CD4-positive, CD25-positive, alpha-beta regulatory T cell (primary cell): ENCODE measurements around the gene PDE6A. TPM values are rescaled to one million over a fixed set of nuclear protein-coding genes. Genes with fewer than 3 reads are reported as not detected.

ENCODE experiments used
- ATAC-seq, 2 donors: fragments of 150-1000 bp; cut with Tn5 transposase; one replicate each; pipeline ENCODE4 v1.10.0; 2021; ENCODE audit warnings: low read depth in 2 of 2, moderate number of reproducible peaks in 2 of 2, moderate library complexity in 1 of 2
- DNase-seq, 3 donors: peaks; one replicate each; pipeline versions ENCODE4 v3.0.0 to v3.0.0-alpha.2; 2012 to 2022; ENCODE audit warnings: mixed read lengths in 1 of 3
- H3K27ac ChIP-seq: one replicate; pipeline ENCODE4 v1.7.0; 2013; ENCODE audit warnings: mild to moderate bottlenecking, low read length; ENCODE audit not compliant: insufficient read depth, poor library complexity, severe bottlenecking
- H3K27me3 ChIP-seq: one replicate; pipeline ENCODE4 v1.7.0; 2013; ENCODE audit warnings: low read length; ENCODE audit not compliant: control insufficient read depth, insufficient read depth
- H3K36me3 ChIP-seq: one replicate; pipeline ENCODE4 v1.7.0; 2013; ENCODE audit warnings: mild to moderate bottlenecking, low read length, moderate library complexity; ENCODE audit not compliant: control insufficient read depth, insufficient read depth
- H3K4me1 ChIP-seq: 2 replicates; pipeline ENCODE4 v1.7.0; 2013; ENCODE audit warnings: mild to moderate bottlenecking, low read length; ENCODE audit not compliant: insufficient read depth, control insufficient read depth, poor library complexity, severe bottlenecking
- H3K4me3 ChIP-seq: one replicate; pipeline ENCODE4 v1.7.0; 2013; ENCODE audit warnings: low read depth, mild to moderate bottlenecking, low read length, moderate library complexity
- H3K9me3 ChIP-seq, 2 experiments: 1 replicate in 1 of 2; 2 replicates in 1 of 2; pipeline ENCODE4 v1.7.0; 2013; ENCODE audit warnings: low read length in 2 of 2, mild to moderate bottlenecking in 1 of 2, moderate library complexity in 1 of 2; ENCODE audit not compliant: control insufficient read depth in 2 of 2
- H3K27ac Mint-ChIP-seq, 3 donors: one replicate each; pipeline ENCODE4 v1.8.0; 2020 to 2022; ENCODE audit warnings: mild to moderate bottlenecking in 3 of 3, mixed read lengths in 3 of 3, moderate library complexity in 2 of 3
- H3K27me3 Mint-ChIP-seq: one replicate; pipeline ENCODE4 v1.8.0; 2022; ENCODE audit warnings: mild to moderate bottlenecking, mixed read lengths
- H3K36me3 Mint-ChIP-seq: one replicate; pipeline ENCODE4 v1.8.0; 2020; ENCODE audit warnings: mixed read lengths
- H3K4me1 Mint-ChIP-seq, 4 donors: one replicate each; pipeline ENCODE4 v1.8.0; 2020 to 2022; ENCODE audit warnings: mixed read lengths in 4 of 4, mild to moderate bottlenecking in 1 of 4
- H3K4me3 Mint-ChIP-seq, 4 donors: one replicate each; pipeline ENCODE4 v1.8.0; 2020 to 2022; ENCODE audit warnings: mild to moderate bottlenecking in 4 of 4, mixed read lengths in 4 of 4, moderate library complexity in 3 of 4
- H3K9me3 Mint-ChIP-seq, 7 donors: one replicate each; pipeline ENCODE4 v1.8.0; 2020 to 2022; ENCODE audit warnings: mixed read lengths in 7 of 7, mild to moderate bottlenecking in 3 of 7, moderate library complexity in 2 of 7
- polyA plus RNA-seq, 4 donors: library from polyadenylated mRNA; unstranded; fragments of 300-500 nt; fragmentation: Illumina TruSeq; gene quantifications; one replicate each; pipeline ENCODE4 v1.2.3, GENCODE V29; 2021
- total RNA-seq: library from RNA; stranded (reverse); gene quantifications from one replicate; pipeline ENCODE4 v1.2.3, GENCODE V29; 2022

Gene PDE6A
- total and polyA plus RNA-seq, 5 donors from 2014 or later, result not detected

DNA sequence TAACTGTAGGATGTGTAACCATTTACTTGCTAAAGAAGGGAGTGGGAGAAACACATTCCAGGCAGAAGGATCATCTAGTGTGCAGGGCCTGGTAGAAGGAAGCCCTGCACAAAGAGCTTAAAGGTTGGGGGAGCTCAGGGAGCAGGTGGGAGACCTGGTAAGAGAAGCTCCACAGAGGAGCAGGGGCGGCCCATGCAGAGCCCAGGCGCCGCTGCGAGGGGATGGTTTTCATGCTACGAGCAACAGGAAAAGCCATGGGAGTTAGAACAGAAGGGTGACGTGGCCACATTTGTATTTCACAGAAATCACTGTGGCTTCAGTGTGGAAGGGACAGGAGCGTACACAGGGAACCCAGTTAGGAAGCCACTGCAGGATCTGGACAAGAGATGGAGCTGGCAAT, 73.1 kb downstream of the PDE6A start:
- Mint-ChIP-seq H3K4me1 (no peaks in the 10 kb centered on the region), H3K27me3 (peaks cover 5% of the 10 kb centered on the region)

GRCh38 chr5:149870697-149871096, 73.9 kb downstream of the PDE6A start:
- H3K27ac ChIP-seq, result no peak overlapping the region
- ATAC-seq (no peak), DNase-seq (no peak)
- peaks cover 0 to 1% (median 0%) of the 10 kb centered on the region in 7 donors for H3K9me3 Mint-ChIP-seq
- no peaks in the 10 kb centered on the region for H3K36me3 Mint-ChIP-seq
- peaks cover 4% of the 10 kb centered on the region for H3K27me3 Mint-ChIP-seq
- no peaks in the 10 kb centered on the region for H3K36me3 ChIP-seq
- no peaks in the 10 kb centered on the region for H3K27me3 ChIP-seq
- H3K9me3 ChIP-seq, result no peaks in the 10 kb centered on the region
- no peak overlapping the region for H3K4me3 Mint-ChIP-seq
- H3K4me1 ChIP-seq, result no peaks in the 10 kb centered on the region
- H3K27ac Mint-ChIP-seq, result no peak overlapping the region
- H3K4me1 Mint-ChIP-seq, result no peaks in the 10 kb centered on the region
- H3K4me3 ChIP-seq, result no peak overlapping the region

More for the DNA sequence above, 73.1 kb downstream of the PDE6A start:
- H3K4me3 Mint-ChIP-seq, result no peak overlapping the region
- H3K36me3 Mint-ChIP-seq, result no peaks in the 10 kb centered on the region
- Histone ChIP-seq H3K4me3 (no peak overlapping the region), H3K27ac (no peak overlapping the region), H3K27me3 (no peaks in the 10 kb centered on the region), H3K9me3 (no peaks in the 10 kb centered on the region), H3K36me3 (no peaks in the 10 kb centered on the region), H3K4me1 (no peaks in the 10 kb centered on the region)
- ATAC-seq, result no peak
- peaks cover 0 to 1% (median 0%) of the 10 kb centered on the region in 7 donors for H3K9me3 Mint-ChIP-seq
- no peak for DNase-seq
- no peak overlapping the region for H3K27ac Mint-ChIP-seq

- Mint-ChIP-seq H3K27ac (no peak overlapping the region), H3K9me3 (peaks cover 0 to 1% (median 0%) of the 10 kb centered on the region in 7 donors), H3K4me1 (no peaks in the 10 kb centered on the region), H3K27me3 (peaks cover 4% of the 10 kb centered on the region), H3K4me3 (no peak overlapping the region), H3K36me3 (no peaks in the 10 kb centered on the region)
- no peaks in the 10 kb centered on the region for H3K36me3 ChIP-seq
- H3K4me3 ChIP-seq, result no peak overlapping the region
- ATAC-seq (no peak), DNase-seq (no peak)
- no peak overlapping the region for H3K27ac ChIP-seq
- no peaks in the 10 kb centered on the region for H3K4me1 ChIP-seq
- H3K9me3 ChIP-seq, result no peaks in the 10 kb centered on the region
- no peaks in the 10 kb centered on the region for H3K27me3 ChIP-seq
Measured at GRCh38 chr5:149870232-149870631, 74.4 kb downstream of the PDE6A start.

GRCh38 chr5:149869411-149869821, 75.2 kb downstream of the PDE6A start:
- ATAC-seq (no peak), DNase-seq (no peak)

DNA sequence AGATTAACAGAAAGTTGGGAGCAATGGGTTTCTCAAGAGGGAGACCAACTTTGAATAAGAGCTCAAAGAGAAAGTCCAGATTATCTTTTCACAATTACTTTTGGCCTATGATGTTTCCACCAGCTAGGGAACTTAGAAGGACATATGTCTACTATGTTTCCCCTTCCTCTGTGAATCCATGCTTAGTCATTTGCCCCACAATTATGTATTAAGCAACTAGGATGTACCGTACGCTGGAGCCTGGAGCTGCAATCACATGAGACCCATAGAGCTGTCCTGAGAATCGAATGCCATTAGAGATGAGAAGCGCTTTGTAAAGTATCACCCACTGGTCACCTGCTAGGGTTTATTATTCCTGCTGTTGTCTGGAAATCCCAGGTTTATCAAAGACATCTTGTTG, 78.8 kb downstream of the PDE6A start:
- H3K27me3 Mint-ChIP-seq, result no peaks in the 10 kb centered on the region
- Histone ChIP-seq H3K4me1 (peaks cover 5% of the 10 kb centered on the region), H3K27me3 (no peaks in the 10 kb centered on the region), H3K36me3 (no peaks in the 10 kb centered on the region), H3K9me3 (no peaks in the 10 kb centered on the region), H3K27ac (no peak overlapping the region), H3K4me3 (no peak overlapping the region)
- no peaks in the 10 kb centered on the region for H3K9me3 Mint-ChIP-seq
- DNase-seq, result no peak
- no peaks in the 10 kb centered on the region for H3K36me3 Mint-ChIP-seq
- no peak overlapping the region for H3K4me3 Mint-ChIP-seq
- no peak overlapping the region for H3K27ac Mint-ChIP-seq
- peaks cover 0 to 9% (median 5%) of the 10 kb centered on the region in 4 donors for H3K4me1 Mint-ChIP-seq
- no peak for ATAC-seq

More at GRCh38 chr5:149869411-149869821, 75.2 kb downstream of the PDE6A start:
- H3K9me3 Mint-ChIP-seq, result peaks cover 0 to 1% (median 0%) of the 10 kb centered on the region in 7 donors
- no peaks in the 10 kb centered on the region for H3K4me1 Mint-ChIP-seq
- H3K27ac Mint-ChIP-seq, result no peak overlapping the region
- H3K4me3 Mint-ChIP-seq, result no peak overlapping the region
- H3K27me3 Mint-ChIP-seq, result no peaks in the 10 kb centered on the region
- no peaks in the 10 kb centered on the region for H3K27me3 ChIP-seq
- no peak overlapping the region for H3K4me3 ChIP-seq
- H3K4me1 ChIP-seq, result no peaks in the 10 kb centered on the region
- H3K36me3 ChIP-seq, result no peaks in the 10 kb centered on the region
- H3K27ac ChIP-seq, result no peak overlapping the region
- H3K36me3 Mint-ChIP-seq, result no peaks in the 10 kb centered on the region
- H3K9me3 ChIP-seq, result no peaks in the 10 kb centered on the region

DNA sequence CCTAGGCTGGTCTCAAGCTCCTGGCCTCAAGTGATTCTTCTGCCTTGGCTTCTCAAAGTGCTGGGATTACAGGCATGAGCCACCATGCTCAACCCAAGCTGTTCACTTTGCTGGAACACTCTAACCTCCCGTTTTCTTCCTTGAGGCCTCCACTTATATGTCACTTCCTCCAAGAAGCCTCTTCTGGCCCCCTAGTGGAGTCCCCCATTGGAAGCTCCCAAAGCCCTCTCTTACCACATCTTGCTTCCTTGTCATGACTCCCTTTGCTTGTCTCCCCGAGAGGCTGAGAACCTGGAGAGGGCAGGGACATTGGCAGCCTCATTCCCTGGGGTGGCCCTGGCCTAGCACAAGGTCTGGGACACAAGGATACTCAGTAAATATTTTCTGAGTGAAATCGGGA, 80.8 kb downstream of the PDE6A start:
- Mint-ChIP-seq H3K9me3 (no peaks in the 10 kb centered on the region), H3K36me3 (no peaks in the 10 kb centered on the region), H3K4me1 (peaks cover 0 to 10% (median 7%) of the 10 kb centered on the region in 4 donors), H3K27me3 (no peaks in the 10 kb centered on the region), H3K27ac (no peak overlapping the region), H3K4me3 (no peak overlapping the region)
- Histone ChIP-seq H3K27ac (no peak overlapping the region), H3K27me3 (no peaks in the 10 kb centered on the region), H3K36me3 (no peaks in the 10 kb centered on the region), H3K4me1 (peaks cover 5% of the 10 kb centered on the region), H3K9me3 (no peaks in the 10 kb centered on the region), H3K4me3 (no peak overlapping the region)
- ATAC-seq (no peak), DNase-seq (no peak)

DNA sequence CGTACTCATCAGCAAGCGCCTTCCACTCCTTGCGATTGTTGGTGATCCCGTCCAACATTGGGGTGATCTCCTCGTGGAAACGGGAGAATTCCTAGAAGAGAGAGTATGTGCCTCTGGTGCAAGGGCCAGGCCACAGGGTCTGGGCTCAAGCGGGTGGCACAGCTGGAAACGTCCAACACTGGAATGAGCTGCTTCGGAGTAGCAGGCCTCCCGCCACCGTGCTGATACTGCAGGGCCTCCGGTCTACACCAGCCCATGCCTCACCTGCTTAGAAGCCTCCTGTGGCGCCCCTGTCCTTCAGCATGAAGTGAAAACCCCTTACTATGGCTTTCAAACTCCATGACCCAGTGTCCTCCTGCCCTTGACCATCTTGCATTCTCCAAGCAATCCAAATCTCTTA, 81.4 kb downstream of the PDE6A start:
- H3K4me3 Mint-ChIP-seq, result no peak overlapping the region
- no peaks in the 10 kb centered on the region for H3K9me3 Mint-ChIP-seq
- no peak for DNase-seq

GRCh38 chr5:149860801-149861322, 83.7 kb downstream of the PDE6A start:
- Mint-ChIP-seq H3K4me1 (peaks cover 0 to 10% (median 7%) of the 10 kb centered on the region in 4 donors), H3K9me3 (no peaks in the 10 kb centered on the region), H3K36me3 (no peaks in the 10 kb centered on the region), H3K27me3 (no peaks in the 10 kb centered on the region), H3K4me3 (no peak overlapping the region), H3K27ac (peak overlapping the region in 2 of 3 donors; percentile 83 to 87)
- H3K4me3 ChIP-seq, result no peak overlapping the region
- H3K4me1 ChIP-seq, result peaks cover 5% of the 10 kb centered on the region
- peak in 1 of 3 donors; percentile 60 for DNase-seq
- H3K27me3 ChIP-seq, result no peaks in the 10 kb centered on the region
- H3K9me3 ChIP-seq, result no peaks in the 10 kb centered on the region
- H3K27ac ChIP-seq, result no peak overlapping the region
- ATAC-seq, result peak in 1 of 2 donors; percentile 39
- no peaks in the 10 kb centered on the region for H3K36me3 ChIP-seq

More for the DNA sequence above, 81.4 kb downstream of the PDE6A start:
- Mint-ChIP-seq H3K4me1 (peaks cover 0 to 10% (median 7%) of the 10 kb centered on the region in 4 donors), H3K27ac (no peak overlapping the region), H3K36me3 (no peaks in the 10 kb centered on the region), H3K27me3 (no peaks in the 10 kb centered on the region)
- H3K36me3 ChIP-seq, result no peaks in the 10 kb centered on the region
- ATAC-seq, result no peak
- H3K27me3 ChIP-seq, result no peaks in the 10 kb centered on the region
- H3K27ac ChIP-seq, result no peak overlapping the region
- no peak overlapping the region for H3K4me3 ChIP-seq
- H3K4me1 ChIP-seq, result peaks cover 5% of the 10 kb centered on the region
- H3K9me3 ChIP-seq, result no peaks in the 10 kb centered on the region
